GM20431 (cell line): ENCODE results near the gene KCTD21.
"Not testable (repeated sequence)": the region's sequence is repeated elsewhere in the genome, so short reads cannot be mapped to it uniquely, and the experiment has no call there.

Source experiments
- in situ Hi-C: fragments of 300-500 bp; cut with MseI, MboI; formaldehyde crosslinking; loops from one replicate; pipeline ENCODE4 v1.15.0; 2020; ENCODE audit warnings: low sequenced_read_pairs; ENCODE audit not compliant: unreplicated experiment

Gene KCTD21, protein sequence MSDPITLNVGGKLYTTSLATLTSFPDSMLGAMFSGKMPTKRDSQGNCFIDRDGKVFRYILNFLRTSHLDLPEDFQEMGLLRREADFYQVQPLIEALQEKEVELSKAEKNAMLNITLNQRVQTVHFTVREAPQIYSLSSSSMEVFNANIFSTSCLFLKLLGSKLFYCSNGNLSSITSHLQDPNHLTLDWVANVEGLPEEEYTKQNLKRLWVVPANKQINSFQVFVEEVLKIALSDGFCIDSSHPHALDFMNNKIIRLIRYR

DNA sequence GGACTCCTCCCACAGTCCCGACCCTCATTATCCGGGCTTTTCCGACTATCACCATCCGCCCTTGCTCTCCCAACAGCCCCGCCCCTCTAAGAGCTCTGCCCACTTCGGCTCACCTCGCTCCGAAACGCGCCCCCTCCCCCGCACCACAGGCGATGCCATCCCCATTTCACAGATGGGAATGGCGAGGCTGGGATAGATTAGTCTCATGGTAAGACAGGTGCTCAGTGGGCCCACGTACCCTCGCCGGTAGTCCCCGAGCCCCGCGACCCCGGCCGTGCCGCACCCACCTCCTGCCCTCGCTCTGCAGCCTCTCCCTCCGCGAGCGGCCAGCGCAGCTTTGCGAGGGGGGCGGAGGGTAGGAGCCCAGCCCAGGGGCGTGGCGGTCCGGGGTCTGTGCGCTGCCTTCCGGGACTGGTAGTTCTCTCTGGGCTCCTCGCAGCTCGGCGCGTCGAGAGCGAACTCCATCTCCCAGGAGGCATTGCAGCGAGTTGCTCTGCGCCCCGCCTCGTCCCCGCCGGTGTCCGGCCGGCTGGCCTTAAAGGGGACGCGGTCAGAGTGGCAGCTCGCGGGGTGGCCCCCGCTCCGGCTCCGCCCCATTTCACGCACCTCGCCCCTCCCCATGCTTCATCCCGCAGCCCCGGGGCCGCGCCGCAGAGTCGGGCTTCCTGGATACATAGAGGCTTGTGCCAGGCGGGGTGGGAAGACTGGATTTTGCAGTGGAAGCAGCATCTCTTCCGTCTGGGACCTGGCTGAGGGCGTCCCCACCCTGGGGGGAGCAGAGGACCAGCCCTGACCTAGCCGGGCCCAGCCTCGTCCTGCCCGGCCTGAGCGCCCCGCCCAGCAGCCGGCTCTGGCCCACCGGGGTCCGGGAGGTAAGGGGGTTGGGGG is at the start of gene KCTD21, which contains the start of gene USP35:
TSS of gene KCTD21 (minus strand) at position 341 of the 888 bp plus-strand sequence. CDS start 14,072 bp downstream, outside the sequence.
TSS of gene USP35 (plus strand) at position 634 of the 888 bp plus-strand sequence. CDS start 7,327 bp downstream, outside the sequence.
- in situ Hi-C loops = no loop called here

DNA sequence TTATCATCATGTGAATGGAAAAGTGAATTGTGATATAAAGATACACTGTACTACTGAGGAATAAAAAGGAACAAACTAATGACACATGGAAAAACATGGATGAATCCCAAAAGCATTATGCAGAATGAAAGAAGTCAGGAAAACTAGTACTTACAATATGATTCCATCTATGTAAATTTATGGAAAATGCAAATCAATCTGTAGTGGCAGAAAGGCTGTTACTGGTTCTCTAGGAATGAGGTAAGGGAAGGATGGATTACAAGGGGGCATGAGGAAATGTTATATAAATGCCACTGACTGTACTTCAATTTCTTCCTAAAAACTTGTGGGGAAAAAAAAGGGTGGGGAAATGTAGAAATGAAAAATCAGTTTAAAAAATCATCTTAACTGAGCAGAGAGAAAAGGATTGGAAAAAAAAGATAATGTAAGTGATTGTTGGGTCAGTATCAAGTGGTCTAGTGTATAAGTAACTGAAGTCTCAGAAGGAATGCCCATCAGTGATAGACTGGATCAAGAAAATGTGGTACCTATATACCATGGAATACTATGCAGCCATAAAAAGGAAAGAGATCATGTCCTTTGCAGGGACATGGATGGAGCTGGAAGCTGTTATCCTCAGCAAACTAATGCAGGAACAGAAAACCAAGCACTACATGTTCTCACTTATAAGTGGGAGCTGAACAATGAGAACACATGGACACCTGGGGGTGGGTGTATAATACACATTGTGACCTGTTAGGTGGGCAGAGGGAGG is 49.0 kb upstream of the KCTD21 start:
- in situ Hi-C loops = no loop called here

DNA sequence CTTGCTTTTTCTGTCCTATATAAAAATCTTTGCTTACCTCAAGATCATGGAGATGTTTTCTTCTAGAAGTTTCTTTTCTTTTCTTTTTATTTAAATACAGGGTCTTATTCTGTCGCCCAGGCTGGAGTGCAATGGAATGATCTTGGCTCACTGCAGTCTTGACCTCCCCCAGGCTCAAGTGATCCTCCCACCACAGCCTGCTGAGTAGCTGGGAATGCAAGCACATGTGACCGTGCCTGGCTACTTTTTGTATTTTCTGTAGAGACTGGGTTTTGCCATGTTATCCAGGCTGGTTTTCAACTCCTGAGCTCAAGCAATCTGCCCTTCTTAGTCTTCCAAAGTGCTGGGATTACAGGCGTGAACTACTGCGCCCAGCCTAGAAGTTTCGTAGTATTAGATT is 45.6 kb upstream of the KCTD21 start:
- in situ Hi-C loops = no loop called here

GRCh38 chr11:78233046-78233445 is 44.6 kb upstream of the KCTD21 start:
- in situ Hi-C loops = not testable (repeated sequence)

DNA sequence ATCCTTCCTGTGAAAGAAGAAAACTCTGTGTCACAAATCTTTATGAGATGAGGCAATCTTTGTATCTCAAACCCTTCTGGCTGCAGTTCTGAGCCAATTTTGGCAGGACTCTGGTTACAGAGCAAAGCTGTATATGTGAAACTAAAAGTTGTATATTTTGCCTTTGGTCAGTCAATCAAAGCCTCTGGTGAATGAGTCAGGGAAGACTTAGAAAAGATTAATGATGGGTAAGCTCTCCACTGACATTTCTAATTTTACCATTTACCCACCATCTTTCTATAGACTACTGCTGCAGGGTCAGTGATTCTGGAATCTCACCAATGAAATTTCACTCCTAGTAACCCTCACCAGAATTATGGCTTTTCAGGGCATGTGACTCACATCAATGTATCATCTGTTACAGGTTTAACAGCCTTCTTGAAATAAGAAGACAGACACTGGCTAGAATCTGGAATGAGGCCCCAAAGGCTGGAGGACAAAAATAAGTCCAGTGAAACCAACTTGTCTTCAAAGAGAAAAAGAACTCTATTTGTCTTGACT is 43.6 kb upstream of the KCTD21 start:
- in situ Hi-C loops = no loop called here

- in situ Hi-C loops = no loop called here
These were observed 41.9 kb upstream of the KCTD21 start for GRCh38 chr11:78230161-78230877.

- in situ Hi-C loops = loop anchor here (10.0 kb wide), 1 partner anchor 336 kb away; no protein-coding TSS in a partner anchor
These were observed 40.7 kb upstream of the KCTD21 start for GRCh38 chr11:78229106-78229505.

GRCh38 chr11:78228467-78228866 is 40.0 kb upstream of the KCTD21 start:
- in situ Hi-C loops = loop anchor here (10.0 kb wide), 1 partner anchor 336 kb away; no protein-coding TSS in a partner anchor

DNA sequence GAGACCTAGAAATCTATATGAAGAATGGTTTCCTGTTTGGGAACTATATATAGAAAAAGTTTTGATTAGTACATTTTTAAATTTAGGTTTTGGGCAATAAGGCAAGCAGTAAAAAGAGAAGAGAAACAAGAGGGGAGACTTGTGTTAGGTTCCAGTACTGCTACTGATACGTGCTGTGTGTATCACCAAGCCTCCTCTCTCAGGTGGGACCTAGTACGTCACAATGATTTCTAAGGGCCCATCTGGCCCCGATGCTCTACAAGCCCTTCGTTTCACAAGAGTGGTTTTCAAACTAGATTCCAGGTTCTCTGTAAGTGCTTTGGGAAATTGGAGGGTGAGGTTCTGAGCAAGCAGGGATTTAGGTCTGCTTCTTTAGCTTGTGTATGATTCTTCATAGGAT is 39.5 kb upstream of the KCTD21 start:
- in situ Hi-C loops = loop anchor here (10.0 kb wide), 1 partner anchor 337 kb away; no protein-coding TSS in a partner anchor

DNA sequence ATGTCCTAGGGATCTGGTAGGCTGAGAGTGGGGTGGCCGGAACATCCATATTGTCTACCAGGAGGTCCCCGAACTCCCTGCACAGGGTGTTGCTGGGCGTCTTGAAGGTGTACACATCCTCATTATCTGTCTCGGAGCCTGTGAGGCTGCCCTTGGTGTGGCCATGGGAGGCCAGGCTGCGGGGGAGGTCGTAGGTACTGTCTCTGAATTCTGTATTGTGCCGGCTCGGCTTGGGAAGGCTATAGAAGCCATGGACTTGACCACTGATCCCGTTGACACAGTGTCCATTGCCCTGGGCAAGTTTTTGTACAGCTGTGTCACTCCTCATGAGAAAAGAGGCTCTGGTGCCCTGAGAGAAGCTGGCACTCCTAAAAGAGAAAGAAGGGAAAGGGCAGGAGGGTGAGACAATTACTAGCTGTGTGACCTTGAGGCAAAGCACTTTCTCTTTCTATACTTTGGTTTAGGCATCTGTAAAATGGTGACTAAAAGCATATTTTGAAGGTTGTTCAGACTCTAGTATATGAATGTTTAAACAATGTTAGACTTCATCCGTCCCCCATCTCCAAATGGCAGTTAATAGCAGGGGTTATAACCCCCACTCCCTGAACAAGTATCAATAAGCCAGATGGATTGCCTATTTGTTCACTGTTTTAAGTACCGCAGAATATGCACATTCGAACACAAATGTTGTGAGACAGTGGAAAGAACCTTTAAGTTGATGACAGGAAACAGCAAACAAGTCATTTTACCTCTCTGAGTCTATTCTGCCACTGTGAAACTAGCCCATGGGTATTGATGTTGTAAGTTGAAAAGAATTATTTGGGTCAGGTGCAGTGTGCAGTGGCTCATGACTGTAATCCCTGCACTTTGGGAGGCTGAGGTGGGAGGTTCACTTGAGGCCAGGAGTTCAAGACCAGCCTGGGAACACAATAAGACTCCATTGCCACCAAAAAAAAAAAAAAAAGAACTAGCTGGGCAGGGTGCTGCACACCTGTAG is 38.6 kb upstream of the KCTD21 start:
- in situ Hi-C loops = loop anchor here (10.0 kb wide), 1 partner anchor 338 kb away; no protein-coding TSS in a partner anchor

DNA sequence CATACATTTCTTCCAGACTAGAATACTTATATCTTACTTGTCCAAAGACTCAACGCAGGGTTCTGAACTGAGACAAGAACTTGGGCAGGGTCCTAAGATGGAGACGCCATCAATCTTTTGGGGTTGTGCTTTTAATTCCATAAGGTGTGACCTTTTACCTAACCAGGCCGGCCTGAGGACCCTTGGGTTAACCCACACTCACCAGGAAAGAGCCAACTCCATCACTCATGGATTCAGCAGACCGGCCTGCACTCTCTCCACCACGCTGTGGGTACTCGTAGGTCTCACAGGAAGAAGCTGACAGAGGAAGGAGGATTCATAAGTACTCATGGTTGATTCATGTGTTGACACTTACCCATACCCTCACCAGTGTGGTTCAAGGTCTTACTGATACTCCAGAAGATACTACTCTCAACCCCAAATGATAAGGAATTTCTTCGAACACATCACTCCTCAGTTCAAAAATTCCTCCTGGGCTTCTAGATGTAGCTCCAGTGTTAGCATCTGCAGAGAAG is 36.5 kb upstream of the KCTD21 start:
- in situ Hi-C loops = loop anchor here (10.0 kb wide), 1 partner anchor 340 kb away; no protein-coding TSS in a partner anchor

GRCh38 chr11:78224506-78224905 is 36.1 kb upstream of the KCTD21 start:
- in situ Hi-C loops = loop anchor here (10.0 kb wide), 1 partner anchor 340 kb away; no protein-coding TSS in a partner anchor

GRCh38 chr11:78223320-78223954 is 35.0 kb upstream of the KCTD21 start:
- in situ Hi-C loops = loop anchor here (10.0 kb wide), 1 partner anchor 341 kb away; no protein-coding TSS in a partner anchor

DNA sequence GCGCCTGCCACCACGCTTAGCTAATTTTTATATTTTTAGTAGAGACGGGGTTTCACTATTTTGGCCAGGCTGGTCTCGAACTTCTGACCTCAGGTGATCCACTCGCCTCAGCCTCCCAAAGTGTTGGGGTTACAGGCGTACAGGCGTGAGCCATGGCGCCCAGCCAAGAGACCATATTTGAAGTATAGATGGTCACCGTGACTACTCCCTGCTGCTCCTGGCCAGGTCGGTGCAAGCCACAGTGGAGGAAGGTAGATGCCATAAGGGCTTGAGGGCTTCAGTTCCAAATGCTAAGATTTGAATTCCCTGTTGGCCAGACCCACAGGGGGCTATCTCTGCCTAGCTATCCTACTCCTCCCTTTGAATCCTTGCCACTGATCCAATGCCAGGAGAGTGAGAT is 34.3 kb upstream of the KCTD21 start:
- in situ Hi-C loops = loop anchor here (10.0 kb wide), 1 partner anchor 342 kb away; no protein-coding TSS in a partner anchor

DNA sequence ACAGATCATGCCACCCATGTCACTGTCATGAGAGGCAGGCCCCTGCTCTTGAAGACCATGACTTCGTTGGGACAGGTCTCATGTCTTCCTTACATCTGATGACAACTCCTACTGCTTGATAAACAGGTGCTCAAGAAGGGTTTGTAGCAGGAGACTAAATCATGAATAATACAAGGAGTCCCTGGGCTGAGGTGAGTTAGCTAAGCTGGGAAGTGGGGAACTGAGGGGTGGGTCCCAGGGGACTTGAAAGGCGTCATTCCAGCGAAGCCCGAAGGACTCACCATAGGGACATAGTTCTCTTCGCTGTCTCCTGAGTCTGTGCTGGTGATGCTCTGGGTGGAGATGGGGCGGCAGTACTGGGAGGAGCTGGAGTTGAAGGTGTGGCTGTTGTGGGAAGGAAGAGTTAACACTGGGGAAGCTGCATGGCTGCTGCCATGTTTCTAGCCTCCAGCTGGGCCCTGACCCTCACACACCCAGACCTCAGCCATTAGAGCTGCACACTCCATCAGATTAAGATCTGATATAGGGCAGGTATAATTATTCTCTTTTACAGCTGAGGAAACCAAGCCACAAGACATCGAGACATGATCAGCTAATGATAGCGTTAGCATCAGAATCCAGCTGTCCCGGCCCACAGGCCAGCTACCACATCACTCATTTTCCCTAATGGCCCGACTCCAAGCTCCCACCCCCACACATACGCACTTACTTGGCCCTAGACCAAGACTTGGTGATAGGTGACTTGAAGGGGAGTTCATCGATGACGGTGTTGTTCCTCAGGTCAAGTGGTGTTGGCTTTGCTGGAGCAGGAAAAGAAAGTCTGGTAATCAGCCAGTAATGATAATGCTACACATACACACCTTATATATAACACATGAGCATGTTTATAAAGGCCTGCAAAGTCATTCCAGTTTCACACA is 33.2 kb upstream of the KCTD21 start:
- in situ Hi-C loops = loop anchor here (10.0 kb wide), 1 partner anchor 343 kb away; no protein-coding TSS in a partner anchor
